H9 (cell line): ENCODE measurements around the gene BMPER. TPM values are rescaled to one million over a fixed set of nuclear protein-coding genes. Genes with fewer than 3 reads are reported as not detected.

Experiments
- DNase-seq: peaks from one replicate; pipeline ENCODE4 v3.0.0-alpha.2; 2017
- H2AFZ ChIP-seq: one replicate; pipeline ENCODE4 v1.6.1; 2013; ENCODE audit warnings: mild to moderate bottlenecking, low read length, control low read depth, moderate library complexity
- H2AK5ac ChIP-seq: 2 replicates; pipeline ENCODE4 v1.6.1; 2013; ENCODE audit warnings: low read length, control low read depth, mixed read lengths; ENCODE audit not compliant: insufficient read length
- H2BK120ac ChIP-seq: one replicate; pipeline ENCODE4 v1.6.1; 2013; ENCODE audit warnings: low read depth, mild to moderate bottlenecking, low read length, control low read depth, inconsistent platforms; ENCODE audit not compliant: poor library complexity, severe bottlenecking
- H2BK12ac ChIP-seq: 2 replicates; pipeline ENCODE4 v1.6.1; 2013; ENCODE audit warnings: low read length, control low read depth, mixed read lengths, low read depth; ENCODE audit not compliant: insufficient read length
- H2BK15ac ChIP-seq: 2 replicates; pipeline ENCODE4 v1.6.1; 2013; ENCODE audit warnings: low read depth, low read length, control low read depth
- H2BK20ac ChIP-seq: one replicate; pipeline ENCODE4 v1.6.1; 2013; ENCODE audit warnings: low read depth, mild to moderate bottlenecking, low read length, control low read depth, inconsistent platforms; ENCODE audit not compliant: poor library complexity, severe bottlenecking
- H2BK5ac ChIP-seq: 2 replicates; pipeline ENCODE4 v1.6.1; 2013; ENCODE audit warnings: low read length, control low read depth, mixed read lengths; ENCODE audit not compliant: insufficient read length
- H3K14ac ChIP-seq: 2 replicates; pipeline ENCODE4 v1.6.1; 2013; ENCODE audit warnings: low read length, control low read depth; ENCODE audit not compliant: insufficient read depth
- H3K18ac ChIP-seq: 2 replicates; pipeline ENCODE4 v1.6.1; 2013; ENCODE audit warnings: low read depth, mild to moderate bottlenecking, mixed read lengths, low read length, control low read depth; ENCODE audit not compliant: insufficient read length
- H3K23ac ChIP-seq: 2 replicates; pipeline ENCODE4 v1.6.1; 2013; ENCODE audit warnings: low read length, control low read depth, mixed read lengths, low read depth; ENCODE audit not compliant: insufficient read length
- H3K23me2 ChIP-seq: 2 replicates; pipeline ENCODE4 v1.6.1; 2013; ENCODE audit warnings: low read depth, mild to moderate bottlenecking, mixed read lengths, low read length, control low read depth; ENCODE audit not compliant: insufficient read length, poor library complexity, severe bottlenecking
- H3K27ac ChIP-seq: 2 replicates; pipeline ENCODE4 v1.5.1; 2013; ENCODE audit warnings: low read length, control low read depth, mixed read lengths, low read depth; ENCODE audit not compliant: insufficient read length
- H3K27me3 ChIP-seq: 2 replicates; pipeline ENCODE4 v1.6.1; 2013; ENCODE audit warnings: low read length, control low read depth, inconsistent platforms; ENCODE audit not compliant: insufficient read depth
- H3K4ac ChIP-seq: 2 replicates; pipeline ENCODE4 v1.6.1; 2013; ENCODE audit warnings: low read depth, mild to moderate bottlenecking, control low read depth, inconsistent platforms, low read length, moderate library complexity
- H3K4me1 ChIP-seq: 2 replicates; pipeline ENCODE4 v1.6.1; 2013; ENCODE audit warnings: low read length, control low read depth, inconsistent platforms; ENCODE audit not compliant: insufficient read depth
- H3K4me2 ChIP-seq: 2 replicates; pipeline ENCODE4 v1.6.1; 2013; ENCODE audit warnings: low read length, control low read depth, mixed read lengths; ENCODE audit not compliant: insufficient read length, insufficient read depth
- H3K56ac ChIP-seq: 2 replicates; pipeline ENCODE4 v1.6.1; 2013; ENCODE audit warnings: low read depth, mild to moderate bottlenecking, mixed read lengths, low read length, control low read depth; ENCODE audit not compliant: insufficient read length
- H3K79me1 ChIP-seq: 2 replicates; pipeline ENCODE4 v1.6.1; 2013; ENCODE audit warnings: low read depth, mild to moderate bottlenecking, moderate library complexity, low read length, control low read depth, inconsistent platforms; ENCODE audit not compliant: insufficient read depth, poor library complexity, severe bottlenecking
- H3K79me2 ChIP-seq: 2 replicates; pipeline ENCODE4 v1.6.1; 2013; ENCODE audit warnings: low read length, control low read depth, inconsistent platforms; ENCODE audit not compliant: insufficient read depth
- H3K9ac ChIP-seq: 2 replicates; pipeline ENCODE4 v1.6.1; 2013; ENCODE audit warnings: low read length, control low read depth, mixed read lengths; ENCODE audit not compliant: insufficient read length; ENCODE audit errors: extremely low read depth
- H3K9me3 ChIP-seq: one replicate; pipeline ENCODE4 v1.6.1; 2013; ENCODE audit warnings: low read depth, low read length, inconsistent platforms; ENCODE audit not compliant: control insufficient read depth
- H3T11ph ChIP-seq: one replicate; pipeline ENCODE4 v1.6.1; 2013; ENCODE audit warnings: mild to moderate bottlenecking, low read length, control low read depth, inconsistent platforms
- H4K20me1 ChIP-seq: one replicate; pipeline ENCODE4 v1.6.1; 2013; ENCODE audit not compliant: control insufficient read depth, insufficient read length, insufficient read depth
- H4K5ac ChIP-seq: 2 replicates; pipeline ENCODE4 v1.6.1; 2013; ENCODE audit warnings: low read depth, mild to moderate bottlenecking, mixed read lengths, low read length, control low read depth; ENCODE audit not compliant: insufficient read length
- H4K8ac ChIP-seq: replicated peaks from 2 replicates; pipeline ENCODE4 v1.6.1; 2013; ENCODE audit warnings: low read length, control low read depth, mixed read lengths, low read depth; ENCODE audit not compliant: insufficient read length
- H4K91ac ChIP-seq: 2 replicates; pipeline ENCODE4 v1.6.1; 2013; ENCODE audit warnings: low read depth, mild to moderate bottlenecking, moderate library complexity, mixed read lengths, low read length, control low read depth; ENCODE audit not compliant: insufficient read length
- H3K27ac Mint-ChIP-seq, 3 experiments: 2 replicates in 2 of 3; 3 replicates in 1 of 3; pipeline ENCODE4 v1.8.0; 2020 to 2021; ENCODE audit warnings: mixed read lengths in 3 of 3, mild to moderate bottlenecking in 1 of 3, moderate library complexity in 1 of 3
- H3K27me3 Mint-ChIP-seq: 2 replicates; pipeline ENCODE4 v1.8.0; 2021; ENCODE audit warnings: low read depth, mild to moderate bottlenecking, moderate library complexity, mixed read lengths
- H3K36me3 Mint-ChIP-seq, 3 experiments: 2 replicates in 2 of 3; 3 replicates in 1 of 3; pipeline ENCODE4 v1.8.0; 2020 to 2021; ENCODE audit warnings: low read depth in 3 of 3, mixed read lengths in 3 of 3; ENCODE audit not compliant: insufficient read depth in 1 of 3
- H3K4me1 Mint-ChIP-seq, 2 experiments: 2 replicates each; pipeline ENCODE4 v1.8.0; 2020; ENCODE audit warnings: mixed read lengths in 2 of 2
- H3K4me3 Mint-ChIP-seq, 2 experiments: 2 replicates in 1 of 2; 3 replicates in 1 of 2; pipeline ENCODE4 v1.8.0; 2020 to 2021; ENCODE audit warnings: mild to moderate bottlenecking in 2 of 2, mixed read lengths in 2 of 2, moderate library complexity in 1 of 2
- H3K9me3 Mint-ChIP-seq, 2 experiments: 2 replicates in 1 of 2; 3 replicates in 1 of 2; pipeline ENCODE4 v1.8.0; 2020; ENCODE audit warnings: mild to moderate bottlenecking in 2 of 2, mixed read lengths in 2 of 2, moderate library complexity in 1 of 2
- WGBS: extraction: QIAGEN DNeasy Blood & Tissue Kit; methylation state at CpG from one replicate; pipeline ENCODE4 v1.1.7; 2013; ENCODE audit warnings: missing lambda C conversion rate, low lambda C conversion rate, mixed read lengths; ENCODE audit not compliant: insufficient read length; ENCODE audit errors: extremely low coverage; 5-methylcytosine and 5-hydroxymethylcytosine counted together
- total RNA-seq: library from RNA; stranded (reverse); gene quantifications from 2 replicates; pipeline ENCODE4 v1.2.1, GENCODE V29; 2021
- TF ChIP-seq, protein P1 (sequence below): fragments of 200-600 bp; sonication (generic); conservative IDR thresholded peaks from 3 replicates; pipeline ENCODE4 v1.8.0; 2021; ENCODE audit warnings: antibody characterized with exemption, mild to moderate bottlenecking

The BMPER gene
- total RNA-seq, 1 experiment from 2014 or later: 0.20 TPM

DNA sequence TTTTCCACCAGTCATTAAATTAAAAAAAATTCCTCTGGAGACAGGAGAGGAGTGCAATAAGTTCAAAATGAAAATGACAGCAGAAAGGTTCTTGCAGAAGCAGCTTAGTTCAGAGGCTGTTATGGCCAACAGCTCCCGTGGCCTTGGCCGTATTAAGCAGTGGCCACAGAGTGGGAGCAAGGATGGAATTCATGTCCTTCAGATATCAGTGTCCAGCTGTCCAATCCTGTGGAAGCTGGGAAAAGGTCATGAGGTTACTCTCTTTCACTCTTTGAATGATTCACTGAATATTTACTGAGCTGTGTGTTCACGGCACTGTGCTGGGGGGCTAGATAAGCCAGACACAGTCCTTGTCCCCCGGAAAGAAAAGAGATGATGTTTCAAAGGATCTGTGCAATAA is 231.8 kb downstream of the BMPER start:
- no peaks in the 10 kb centered on the region for H3K79me2 ChIP-seq
- H4K8ac ChIP-seq: no peak overlapping the region
- peaks cover 22% of the 10 kb centered on the region in 2 experiments for H3K4me1 Mint-ChIP-seq
- no peaks in the 10 kb centered on the region for H3K27me3 ChIP-seq
- H3K27ac ChIP-seq: no peak overlapping the region
- H4K20me1 ChIP-seq: no peaks in the 10 kb centered on the region
- H3K9me3 ChIP-seq: no peaks in the 10 kb centered on the region
- no peak overlapping the region for H3K4me3 Mint-ChIP-seq
- WGBS: no CpG with 5 or more reads among the region's 4 CpGs
- H3K4ac ChIP-seq: no peak overlapping the region
- no peak overlapping the region for H2BK15ac ChIP-seq
- H3K23ac ChIP-seq: no peak overlapping the region
- no peak overlapping the region for H2BK12ac ChIP-seq
- no peak overlapping the region for H3K56ac ChIP-seq
- no peaks in the 10 kb centered on the region for H3K23me2 ChIP-seq
- H3K14ac ChIP-seq: no peak overlapping the region
- no peak overlapping the region for H3K4me2 ChIP-seq
- H3K27ac Mint-ChIP-seq: no peak overlapping the region
- no peak overlapping the region for H2BK20ac ChIP-seq
- no peaks in the 10 kb centered on the region; a peak in 1 of 5 replicates for H3K9me3 Mint-ChIP-seq
- no peaks in the 10 kb centered on the region for H3K36me3 Mint-ChIP-seq
- H3K9ac ChIP-seq: no peak overlapping the region
- TF ChIP-seq, protein P1, sequence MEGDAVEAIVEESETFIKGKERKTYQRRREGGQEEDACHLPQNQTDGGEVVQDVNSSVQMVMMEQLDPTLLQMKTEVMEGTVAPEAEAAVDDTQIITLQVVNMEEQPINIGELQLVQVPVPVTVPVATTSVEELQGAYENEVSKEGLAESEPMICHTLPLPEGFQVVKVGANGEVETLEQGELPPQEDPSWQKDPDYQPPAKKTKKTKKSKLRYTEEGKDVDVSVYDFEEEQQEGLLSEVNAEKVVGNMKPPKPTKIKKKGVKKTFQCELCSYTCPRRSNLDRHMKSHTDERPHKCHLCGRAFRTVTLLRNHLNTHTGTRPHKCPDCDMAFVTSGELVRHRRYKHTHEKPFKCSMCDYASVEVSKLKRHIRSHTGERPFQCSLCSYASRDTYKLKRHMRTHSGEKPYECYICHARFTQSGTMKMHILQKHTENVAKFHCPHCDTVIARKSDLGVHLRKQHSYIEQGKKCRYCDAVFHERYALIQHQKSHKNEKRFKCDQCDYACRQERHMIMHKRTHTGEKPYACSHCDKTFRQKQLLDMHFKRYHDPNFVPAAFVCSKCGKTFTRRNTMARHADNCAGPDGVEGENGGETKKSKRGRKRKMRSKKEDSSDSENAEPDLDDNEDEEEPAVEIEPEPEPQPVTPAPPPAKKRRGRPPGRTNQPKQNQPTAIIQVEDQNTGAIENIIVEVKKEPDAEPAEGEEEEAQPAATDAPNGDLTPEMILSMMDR: no peak
- H3K4me1 ChIP-seq: no peaks in the 10 kb centered on the region; the same call in 1 of the 2 replicates
- H2AFZ ChIP-seq: no peak overlapping the region
- H4K5ac ChIP-seq: no peak overlapping the region
- no peak overlapping the region for H3T11ph ChIP-seq
- H2AK5ac ChIP-seq: no peak overlapping the region
- no peak overlapping the region for H3K18ac ChIP-seq
- H4K91ac ChIP-seq: no peak overlapping the region
- no peaks in the 10 kb centered on the region for H3K79me1 ChIP-seq
- no peaks in the 10 kb centered on the region for H3K27me3 Mint-ChIP-seq
- H2BK5ac ChIP-seq: no peak overlapping the region
- H2BK120ac ChIP-seq: no peak overlapping the region
- no peak for DNase-seq
